Stomach (tissue), 4 donors: ENCODE measurements around the gene SYT2.

ENCODE experiments used
- CTCF ChIP-seq, 7 experiments: fragments of 450-650 bp in 4 of 7; fragments of 200-600 bp in 3 of 7; sonication (generic) in 3 of 7; IDR thresholded peaks; one replicate each; pipeline ENCODE4 v1.5.1; 2016 to 2019; ENCODE audit warnings: antibody characterized with exemption in 7 of 7, control low read depth in 2 of 7, mild to moderate bottlenecking in 1 of 7
- POLR2A ChIP-seq, 4 donors: fragments of 450-650 bp; IDR thresholded peaks; one replicate each; pipeline ENCODE4 v1.6.1; 2016; ENCODE audit warnings: antibody characterized with exemption in 4 of 4, control low read depth in 2 of 4, mild to moderate bottlenecking in 1 of 4, moderate library complexity in 1 of 4
- POLR2AphosphoS5 ChIP-seq, 3 donors: sonication (generic); formaldehyde crosslinking; IDR thresholded peaks; one replicate each; pipeline ENCODE4 v1.6.1; 2016; ENCODE audit warnings: antibody characterized with exemption in 3 of 3

DNA sequence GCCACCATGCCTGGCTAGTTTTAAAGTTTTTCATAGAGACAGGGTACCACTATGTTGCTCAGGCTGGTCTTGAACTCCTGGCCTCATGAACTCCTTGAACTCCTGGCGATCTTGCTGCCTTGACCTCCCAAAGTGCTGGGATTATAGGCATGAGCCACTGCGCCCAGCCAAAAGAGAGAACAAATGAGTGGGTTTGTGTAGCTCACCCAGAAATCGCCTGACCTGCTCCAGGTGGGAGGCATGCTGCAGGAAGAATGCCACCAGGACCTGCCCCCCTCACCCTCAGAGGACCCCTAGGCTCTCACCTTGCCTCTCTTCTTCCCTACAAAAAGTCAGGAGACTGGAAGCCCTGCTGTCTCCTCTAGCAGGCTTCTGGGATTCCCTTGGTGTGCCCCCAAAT is 88.8 kb downstream of the SYT2 start:
- TF ChIP-seq CTCF (IDR thresholded peaks at IDR 0.05), result no peak
- TF ChIP-seq POLR2AphosphoS5 (IDR thresholded peaks at IDR 0.05), result no peak
- no peak for TF ChIP-seq POLR2A (IDR thresholded peaks at IDR 0.05)
